GM06990 (cell line): ENCODE data around the gene CNTN2.

Source experiments
- DNase-seq: peaks from one replicate; pipeline ENCODE4 v3.0.0-alpha.2; 2011; ENCODE audit not compliant: insufficient read length; ENCODE audit errors: extremely low read depth
- H3K27me3 ChIP-seq: replicated peaks from 2 replicates; pipeline ENCODE4 v1.6.0; 2011; ENCODE audit warnings: low read length; ENCODE audit not compliant: control insufficient read depth, insufficient read depth
- H3K36me3 ChIP-seq: 2 replicates; pipeline ENCODE4 v1.5.1; 2011; ENCODE audit warnings: low read length; ENCODE audit not compliant: control insufficient read depth, insufficient read depth
- H3K4me3 ChIP-seq: replicated peaks from 2 replicates; pipeline ENCODE4 v1.5.1; 2011; ENCODE audit warnings: low read depth, mild to moderate bottlenecking, control low read depth, low read length
- TF ChIP-seq, protein P1 (sequence below): IDR thresholded peaks from 2 replicates; pipeline ENCODE4 v1.5.1; 2011; ENCODE audit warnings: low read length, control low read depth, mild to moderate bottlenecking, inconsistent platforms; ENCODE audit not compliant: insufficient read depth, poor library complexity, severe bottlenecking

Gene CNTN2

DNA sequence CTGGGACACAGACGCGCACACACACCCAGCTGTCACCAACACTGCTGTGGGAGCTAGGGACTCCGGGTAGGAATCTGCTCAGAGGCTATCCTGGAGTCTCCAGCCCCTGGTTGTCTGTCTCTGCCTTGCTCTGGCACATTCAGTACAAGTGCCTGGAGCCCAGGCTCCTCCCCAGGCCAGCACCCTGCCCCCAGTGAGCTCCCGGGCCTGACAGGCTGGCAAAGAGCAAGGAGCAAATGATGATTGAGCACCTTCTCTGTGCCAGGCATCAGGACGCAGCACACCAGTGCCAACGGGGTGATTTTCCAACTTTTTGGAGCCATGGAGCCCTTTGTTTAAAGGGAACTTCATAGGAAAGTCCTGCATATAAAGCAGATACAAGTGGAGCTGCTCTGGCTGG, 6.5 kb downstream of the CNTN2 start:
- no peak overlapping the region for H3K4me3 ChIP-seq
- DNase-seq = no peak
- TF ChIP-seq, protein P1, sequence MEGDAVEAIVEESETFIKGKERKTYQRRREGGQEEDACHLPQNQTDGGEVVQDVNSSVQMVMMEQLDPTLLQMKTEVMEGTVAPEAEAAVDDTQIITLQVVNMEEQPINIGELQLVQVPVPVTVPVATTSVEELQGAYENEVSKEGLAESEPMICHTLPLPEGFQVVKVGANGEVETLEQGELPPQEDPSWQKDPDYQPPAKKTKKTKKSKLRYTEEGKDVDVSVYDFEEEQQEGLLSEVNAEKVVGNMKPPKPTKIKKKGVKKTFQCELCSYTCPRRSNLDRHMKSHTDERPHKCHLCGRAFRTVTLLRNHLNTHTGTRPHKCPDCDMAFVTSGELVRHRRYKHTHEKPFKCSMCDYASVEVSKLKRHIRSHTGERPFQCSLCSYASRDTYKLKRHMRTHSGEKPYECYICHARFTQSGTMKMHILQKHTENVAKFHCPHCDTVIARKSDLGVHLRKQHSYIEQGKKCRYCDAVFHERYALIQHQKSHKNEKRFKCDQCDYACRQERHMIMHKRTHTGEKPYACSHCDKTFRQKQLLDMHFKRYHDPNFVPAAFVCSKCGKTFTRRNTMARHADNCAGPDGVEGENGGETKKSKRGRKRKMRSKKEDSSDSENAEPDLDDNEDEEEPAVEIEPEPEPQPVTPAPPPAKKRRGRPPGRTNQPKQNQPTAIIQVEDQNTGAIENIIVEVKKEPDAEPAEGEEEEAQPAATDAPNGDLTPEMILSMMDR = no peak
- peaks cover 2% of the 10 kb centered on the region for H3K27me3 ChIP-seq
- no peaks in the 10 kb centered on the region for H3K36me3 ChIP-seq

DNA sequence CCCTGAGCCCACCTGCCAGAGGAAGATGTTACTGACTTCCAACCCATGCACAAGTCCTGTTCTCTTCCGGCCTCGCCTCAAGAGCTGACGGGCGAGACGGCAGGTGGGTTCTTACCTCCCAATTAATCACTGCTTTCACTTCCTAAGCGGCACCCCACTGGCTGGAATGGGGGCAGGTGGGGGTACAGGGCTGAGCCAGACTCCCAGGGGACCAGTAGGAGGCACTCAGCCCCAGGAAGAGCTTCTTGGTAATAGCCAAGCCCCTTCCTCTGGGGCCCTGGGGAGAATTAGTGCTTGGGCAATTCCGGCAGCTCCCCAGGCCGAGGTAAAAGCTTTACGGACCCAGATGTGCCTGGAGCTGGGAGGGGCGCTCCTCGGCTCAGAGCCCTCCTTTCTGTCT, 9.7 kb downstream of the CNTN2 start:
- TF ChIP-seq, protein P1 = no peak
- Histone ChIP-seq H3K36me3 (no peaks in the 10 kb centered on the region), H3K27me3 (no peaks in the 10 kb centered on the region; the same call in none of the 2 replicates), H3K4me3 (no peak overlapping the region)
- DNase-seq = no peak

DNA sequence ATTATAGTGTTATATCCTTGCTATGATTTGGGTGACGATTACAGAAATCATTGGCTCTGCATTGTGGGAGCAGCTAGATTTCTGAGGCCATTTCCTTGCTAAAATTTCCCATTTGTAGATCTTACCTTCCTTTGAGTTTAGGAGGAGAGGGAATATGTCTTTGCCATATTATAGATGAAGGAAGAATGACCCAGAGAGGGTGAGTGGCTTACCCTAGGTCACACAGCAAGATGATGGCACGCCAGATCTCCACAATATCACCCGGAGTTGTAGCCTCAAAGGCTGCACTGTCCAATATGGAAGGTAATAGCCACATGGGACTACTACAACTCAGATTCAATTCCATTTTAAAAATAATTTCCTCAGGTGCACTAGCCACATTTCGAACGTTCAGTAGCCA, 10.3 kb downstream of the CNTN2 start:
- no peak for DNase-seq
- Histone ChIP-seq H3K4me3 (no peak overlapping the region), H3K27me3 (no peaks in the 10 kb centered on the region; the same call in none of the 2 replicates), H3K36me3 (no peaks in the 10 kb centered on the region)
- TF ChIP-seq, protein P1 = no peak

DNA sequence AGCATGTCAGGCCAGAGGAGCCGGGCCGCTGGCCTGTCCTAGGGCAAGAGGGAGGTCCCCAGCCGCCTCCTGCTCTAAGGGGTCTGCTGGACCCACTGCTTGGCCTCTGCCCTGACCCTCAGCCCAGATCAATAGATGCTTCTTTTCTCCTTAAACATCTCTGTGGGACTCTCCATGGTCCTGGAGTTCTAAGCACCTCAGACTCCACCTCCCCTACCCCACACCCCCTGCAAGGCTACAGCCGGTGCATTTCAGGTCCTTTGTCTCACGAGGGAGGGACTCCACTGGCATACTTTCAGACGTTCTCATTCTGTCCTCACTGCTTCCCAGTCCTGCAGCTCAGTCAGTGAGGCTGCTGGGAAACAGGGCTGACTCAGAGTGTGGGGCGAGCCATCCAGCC, 11.0 kb downstream of the CNTN2 start:
- TF ChIP-seq, protein P1 = no peak
- DNase-seq = no peak
- no peaks in the 10 kb centered on the region for H3K36me3 ChIP-seq
- H3K4me3 ChIP-seq = no peak overlapping the region
- H3K27me3 ChIP-seq = no peaks in the 10 kb centered on the region; the same call in none of the 2 replicates

DNA sequence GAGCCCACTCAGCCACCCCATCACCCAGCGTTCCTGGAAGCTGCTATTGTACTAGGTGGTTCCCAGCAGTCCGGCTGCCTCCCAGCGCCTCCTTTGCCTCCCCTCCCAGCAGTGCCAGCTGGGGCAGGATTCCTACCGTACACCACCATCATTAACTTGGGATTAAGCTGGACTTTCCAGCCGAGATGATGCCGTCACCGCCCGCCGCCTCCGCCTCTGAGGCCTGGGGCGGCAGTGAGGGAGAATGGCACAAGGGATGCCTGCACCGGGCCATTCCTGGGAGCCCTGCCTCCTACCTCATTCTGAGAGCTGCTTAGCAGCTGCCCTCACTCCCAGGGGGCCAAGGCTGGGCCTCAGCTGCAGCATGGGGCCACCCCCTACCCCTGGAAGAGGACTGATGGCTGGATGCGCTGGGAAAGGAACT, 13.2 kb downstream of the CNTN2 start:
- Histone ChIP-seq H3K36me3 (no peaks in the 10 kb centered on the region), H3K27me3 (no peaks in the 10 kb centered on the region; the same call in none of the 2 replicates), H3K4me3 (no peak overlapping the region)
- no peak for DNase-seq
- TF ChIP-seq, protein P1 = no peak

DNA sequence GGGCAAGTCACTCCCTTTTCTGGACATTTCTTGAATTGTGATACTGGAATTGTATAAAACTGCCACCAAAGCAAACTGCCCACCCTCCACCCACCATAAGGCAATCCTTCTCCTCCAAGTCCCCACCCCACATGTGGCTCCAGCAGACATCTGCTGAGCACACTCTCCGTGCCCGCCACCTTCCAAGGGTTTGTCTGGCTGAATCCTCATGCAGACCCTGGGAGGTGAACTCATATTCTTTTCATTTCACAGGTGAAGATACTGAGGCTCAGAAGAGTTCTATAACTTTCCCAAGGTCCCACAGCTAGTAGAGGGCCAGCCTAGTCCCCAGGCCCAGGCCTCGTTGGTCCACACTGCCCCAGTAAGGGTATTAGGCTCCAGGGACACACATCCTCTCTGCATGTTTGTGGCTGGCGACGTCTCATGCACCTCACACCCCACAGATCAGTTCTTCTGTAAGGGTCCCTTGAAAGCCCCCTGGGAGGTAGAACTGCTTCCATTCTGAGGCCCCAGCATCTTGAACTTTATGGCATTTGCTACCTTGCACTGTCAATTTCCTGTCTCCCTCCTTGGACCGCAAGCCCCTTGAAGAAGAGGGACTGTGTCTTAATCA, 14.1 kb downstream of the CNTN2 start:
- Histone ChIP-seq H3K27me3 (no peaks in the 10 kb centered on the region; the same call in none of the 2 replicates), H3K4me3 (no peak overlapping the region), H3K36me3 (no peaks in the 10 kb centered on the region)
- DNase-seq = no peak
- TF ChIP-seq, protein P1 = no peak
